Measurements from ENCODE around the gene ELOB. TPM values are rescaled to one million over a fixed set of nuclear protein-coding genes. Genes with fewer than 3 reads are reported as not detected.

The ELOB gene
- total RNA-seq = 231 and 332 TPM in 2 replicates

DNA sequence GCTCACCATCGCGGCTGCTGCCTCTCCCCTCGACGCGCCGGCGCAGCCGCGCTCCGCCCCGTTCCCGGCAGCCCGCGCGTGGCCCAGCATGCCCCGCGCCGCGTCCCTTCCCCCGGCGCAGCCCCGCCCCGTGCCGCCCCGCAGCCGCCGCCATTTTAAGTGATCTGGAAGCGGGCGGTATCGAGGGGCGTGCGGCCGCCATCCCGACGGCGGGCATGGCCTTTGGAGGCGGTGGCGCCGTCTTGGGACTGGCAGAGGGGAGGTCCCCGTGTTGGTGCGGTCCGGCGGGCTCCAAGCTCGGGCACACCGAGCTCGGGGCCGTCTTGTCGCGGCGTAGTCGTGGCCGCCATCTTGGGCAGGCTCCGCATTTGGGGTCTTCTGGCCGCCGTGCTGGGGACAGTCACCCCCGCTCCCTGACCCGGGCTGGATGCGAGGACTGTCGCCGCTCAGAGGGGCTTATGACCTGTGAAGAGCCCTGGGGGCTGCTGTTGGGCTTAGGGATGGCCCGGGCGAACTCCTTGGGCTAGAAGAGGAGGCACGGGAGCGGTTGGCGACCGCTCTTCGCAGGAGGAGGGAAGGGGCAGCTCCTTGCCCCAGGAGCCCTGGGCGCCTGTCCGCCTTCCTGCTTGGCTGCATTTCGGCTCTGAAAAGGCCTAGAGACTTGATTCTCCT lies at the start of gene ELOB:
TSS of gene ELOB (minus strand) at position 50 of the 672 bp plus-strand sequence. CDS start at position 9, 41 bp downstream.

DNA sequence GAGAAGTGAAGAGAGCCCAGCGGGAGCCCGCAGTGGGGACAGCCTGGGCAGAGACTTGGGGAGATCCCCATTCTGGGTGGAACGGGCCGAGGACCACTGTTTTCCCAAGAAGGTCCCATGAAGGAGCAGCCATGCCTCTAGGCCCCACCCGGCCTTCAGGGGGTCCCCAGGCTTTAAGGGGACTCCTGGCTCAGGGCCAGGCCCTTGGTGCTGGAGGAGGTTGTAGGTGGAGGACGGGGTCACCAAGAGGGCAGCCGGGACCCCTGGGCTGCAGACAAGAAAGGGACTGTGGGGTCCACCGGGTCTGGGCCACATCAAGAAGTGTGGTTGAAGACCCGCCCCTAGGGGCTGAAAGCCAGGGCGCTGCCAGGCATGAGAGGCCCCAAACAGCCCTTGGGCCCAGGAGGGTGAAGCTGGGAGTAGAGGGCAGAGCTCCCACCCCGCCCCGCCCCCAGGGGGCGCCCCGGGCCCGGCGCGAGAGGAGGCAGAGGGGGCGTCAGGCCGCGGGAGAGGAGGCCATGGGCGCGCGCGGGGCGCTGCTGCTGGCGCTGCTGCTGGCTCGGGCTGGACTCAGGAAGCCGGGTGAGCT lies 39.8 kb upstream of the ELOB start, which contains the start of gene PRSS21:
TSS of gene PRSS21 (plus strand) at position 487 of the 589 bp plus-strand sequence. CDS start at position 519, 32 bp downstream.

GRCh38 chr16:2787406-2787805 lies 10.3 kb upstream of the ELOB start, which contains the start of gene PRSS33:
TSS of gene PRSS33 (minus strand) at chr16:2787560. CDS start at chr16:2786547, 1,013 bp downstream.

GRCh38 chr16:2752035-2752849 lies 24.8 kb downstream of the ELOB start, which contains the start of gene SRRM2:
TSS of gene SRRM2 (plus strand) at chr16:2752638. CDS start at chr16:2756365, 3,727 bp downstream.

Other genes starting within 250 kb of the ELOB start
- not detected in 2 replicates for gene CEMP1, start 245.9 kb downstream of the ELOB start, total RNA-seq
- gene PDPK1, start 239.3 kb downstream of the ELOB start, total RNA-seq = 14.1 and 14.9 TPM in 2 replicates
- 13.3 and 15.0 TPM in 2 replicates for gene KCTD5, start 94.8 kb downstream of the ELOB start, total RNA-seq
- gene PRSS27, start 57.1 kb downstream of the ELOB start, total RNA-seq = 0.22 and 0.26 TPM in 2 replicates
- gene SRRM2, start 24.6 kb downstream of the ELOB start, total RNA-seq = 32.2 and 35.8 TPM in 2 replicates
- gene PRSS33, start 10.3 kb upstream of the ELOB start, total RNA-seq = not detected in 2 replicates
- not detected in 2 replicates for gene PRSS41, start 21.2 kb upstream of the ELOB start, total RNA-seq
- gene PRSS21, start 40.0 kb upstream of the ELOB start, total RNA-seq = 0.65 and 1.1 TPM in 2 replicates
- 0.09 TPM in 1 of 2 replicates, not detected in the other for gene ZG16B, start 53.0 kb upstream of the ELOB start, total RNA-seq
- not detected in 2 replicates for gene PRSS22, start 80.9 kb upstream of the ELOB start, total RNA-seq
- 28.8 and 32.3 TPM in 2 replicates for gene FLYWCH2, start 105.9 kb upstream of the ELOB start, total RNA-seq
- gene FLYWCH1, start 134.7 kb upstream of the ELOB start, total RNA-seq = 18.4 and 19.9 TPM in 2 replicates
- under 0.01 TPM in 1 of 2 replicates, not detected in the other for gene KREMEN2, start 187.0 kb upstream of the ELOB start, total RNA-seq
- gene PAQR4, start 192.1 kb upstream of the ELOB start, total RNA-seq = 2.5 and 2.7 TPM in 2 replicates
- gene PKMYT1, start 203.2 kb upstream of the ELOB start, total RNA-seq = 0.60 and 0.98 TPM in 2 replicates
- not detected in 2 replicates for gene CLDN9, start 235.6 kb upstream of the ELOB start, total RNA-seq
- gene CLDN6, start 240.9 kb upstream of the ELOB start, total RNA-seq = not detected in 2 replicates
- 15.0 and 30.8 TPM in 2 replicates for gene TNFRSF12A, start 243.1 kb upstream of the ELOB start, total RNA-seq
- 2.4 TPM in 2 replicates for gene HCFC1R1, start 246.7 kb upstream of the ELOB start, total RNA-seq
- 14.7 and 21.3 TPM in 2 replicates for gene THOC6, start 246.8 kb upstream of the ELOB start, total RNA-seq